Measurements from ENCODE around the gene PDZD2.

DNA sequence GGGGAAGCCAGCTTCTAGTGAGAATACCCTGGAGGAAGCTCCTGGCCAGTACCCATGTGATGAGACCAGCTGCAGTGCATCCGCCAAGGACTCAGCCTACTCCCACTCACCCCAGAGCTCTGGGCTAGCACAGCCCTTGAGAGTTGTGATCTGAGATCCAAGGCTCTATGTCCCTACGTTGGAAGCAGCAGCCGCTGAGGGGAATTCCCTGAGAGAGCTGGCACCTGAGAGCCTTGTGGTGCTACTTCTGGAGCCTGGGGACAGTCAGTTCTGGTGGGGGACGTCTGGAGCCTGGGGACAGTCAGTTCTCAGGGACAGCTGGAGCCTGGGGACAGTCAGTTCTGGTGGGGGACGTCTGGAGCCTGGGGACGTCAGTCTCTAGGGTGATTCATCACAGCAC lies 39.2 kb downstream of the PDZD2 start:
- TF ChIP-seq EZH2 (IDR thresholded peaks at IDR 0.05; ENCODE audit: borderline replicate concordance, low read depth, low read length, severe bottlenecking): no peak
- TF ChIP-seq, protein P1, sequence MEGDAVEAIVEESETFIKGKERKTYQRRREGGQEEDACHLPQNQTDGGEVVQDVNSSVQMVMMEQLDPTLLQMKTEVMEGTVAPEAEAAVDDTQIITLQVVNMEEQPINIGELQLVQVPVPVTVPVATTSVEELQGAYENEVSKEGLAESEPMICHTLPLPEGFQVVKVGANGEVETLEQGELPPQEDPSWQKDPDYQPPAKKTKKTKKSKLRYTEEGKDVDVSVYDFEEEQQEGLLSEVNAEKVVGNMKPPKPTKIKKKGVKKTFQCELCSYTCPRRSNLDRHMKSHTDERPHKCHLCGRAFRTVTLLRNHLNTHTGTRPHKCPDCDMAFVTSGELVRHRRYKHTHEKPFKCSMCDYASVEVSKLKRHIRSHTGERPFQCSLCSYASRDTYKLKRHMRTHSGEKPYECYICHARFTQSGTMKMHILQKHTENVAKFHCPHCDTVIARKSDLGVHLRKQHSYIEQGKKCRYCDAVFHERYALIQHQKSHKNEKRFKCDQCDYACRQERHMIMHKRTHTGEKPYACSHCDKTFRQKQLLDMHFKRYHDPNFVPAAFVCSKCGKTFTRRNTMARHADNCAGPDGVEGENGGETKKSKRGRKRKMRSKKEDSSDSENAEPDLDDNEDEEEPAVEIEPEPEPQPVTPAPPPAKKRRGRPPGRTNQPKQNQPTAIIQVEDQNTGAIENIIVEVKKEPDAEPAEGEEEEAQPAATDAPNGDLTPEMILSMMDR (IDR thresholded peaks at IDR 0.05; ENCODE audit: borderline replicate concordance, extremely low read depth, low read length, poor library complexity, severe bottlenecking): no peak
